T-helper 17 cell (primary cell): ENCODE results near the gene EHBP1. TPM values are rescaled to one million over a fixed set of nuclear protein-coding genes. Genes with fewer than 3 reads are reported as not detected.

ENCODE experiments used
- ATAC-seq: fragments of 150-1000 bp; cut with Tn5 transposase; 2 replicates; pipeline ENCODE4 v1.10.0; 2021; ENCODE audit warnings: mild to moderate bottlenecking, moderate library complexity
- DNase-seq, 3 donors: peaks; one replicate each; pipeline versions ENCODE4 v3.0.0 to v3.0.0-alpha.2; 2020 to 2021
- H3K9me3 ChIP-seq: one replicate; pipeline ENCODE4 v1.7.0; 2013; ENCODE audit warnings: low read length, mild to moderate bottlenecking; ENCODE audit not compliant: control insufficient read depth, poor library complexity, severe bottlenecking
- H3K27ac Mint-ChIP-seq: one replicate; pipeline ENCODE4 v1.8.0; 2022; ENCODE audit warnings: mild to moderate bottlenecking, moderate library complexity, mixed read lengths
- H3K27me3 Mint-ChIP-seq: one replicate; pipeline ENCODE4 v1.8.0; 2022; ENCODE audit warnings: mixed read lengths
- H3K36me3 Mint-ChIP-seq: one replicate; pipeline ENCODE4 v1.8.0; 2022; ENCODE audit warnings: low read depth, mixed read lengths
- H3K4me1 Mint-ChIP-seq: one replicate; pipeline ENCODE4 v1.8.0; 2022; ENCODE audit warnings: mild to moderate bottlenecking, mixed read lengths
- H3K4me3 Mint-ChIP-seq: one replicate; pipeline ENCODE4 v1.8.0; 2022; ENCODE audit warnings: mild to moderate bottlenecking, moderate library complexity, mixed read lengths
- total RNA-seq, 4 donors: library from RNA in 2 of 4; stranded (reverse) in 2 of 4; gene quantifications; one replicate each; pipeline ENCODE4 v1.2.3 and lab custom pipeline; 2022 to 2026

EHBP1 gene
- total RNA-seq, 2 donors from 2014 or later, result 24.5 to 28.2 TPM

GRCh38 chr2:62881162-62881795, 175.8 kb downstream of the EHBP1 start:
- Mint-ChIP-seq H3K27me3 (no peaks in the 10 kb centered on the region), H3K4me1 (no peaks in the 10 kb centered on the region), H3K27ac (no peak overlapping the region), H3K36me3 (peaks cover 7% of the 10 kb centered on the region), H3K4me3 (no peak overlapping the region)
- no peaks in the 10 kb centered on the region for H3K9me3 ChIP-seq
- DNase-seq, result no peak
- no peak for ATAC-seq

- Mint-ChIP-seq H3K4me3 (no peak overlapping the region), H3K36me3 (peaks cover 4% of the 10 kb centered on the region), H3K27ac (no peak overlapping the region)
These were observed 178.1 kb downstream of the EHBP1 start for GRCh38 chr2:62883629-62884028.

GRCh38 chr2:62884086-62884485, 178.6 kb downstream of the EHBP1 start:
- no peak overlapping the region for H3K27ac Mint-ChIP-seq
- no peaks in the 10 kb centered on the region for H3K9me3 ChIP-seq
- H3K4me3 Mint-ChIP-seq, result no peak overlapping the region
- H3K4me1 Mint-ChIP-seq, result no peaks in the 10 kb centered on the region
- peaks cover 4% of the 10 kb centered on the region for H3K36me3 Mint-ChIP-seq
- no peaks in the 10 kb centered on the region for H3K27me3 Mint-ChIP-seq
- ATAC-seq (no peak), DNase-seq (no peak)

More at GRCh38 chr2:62883629-62884028, 178.1 kb downstream of the EHBP1 start:
- no peak for DNase-seq
- Mint-ChIP-seq H3K27me3 (no peaks in the 10 kb centered on the region), H3K4me1 (no peaks in the 10 kb centered on the region)
- H3K9me3 ChIP-seq, result no peaks in the 10 kb centered on the region
- ATAC-seq, result no peak

GRCh38 chr2:62884514-62884913, 179.0 kb downstream of the EHBP1 start:
- no peak for ATAC-seq
- no peaks in the 10 kb centered on the region for H3K27me3 Mint-ChIP-seq
- H3K27ac Mint-ChIP-seq, result no peak overlapping the region
- DNase-seq, result no peak
- H3K4me1 Mint-ChIP-seq, result no peaks in the 10 kb centered on the region
- no peak overlapping the region for H3K4me3 Mint-ChIP-seq
- H3K9me3 ChIP-seq, result no peaks in the 10 kb centered on the region
- peaks cover 4% of the 10 kb centered on the region for H3K36me3 Mint-ChIP-seq

- DNase-seq (no peak), ATAC-seq (no peak)
- no peak overlapping the region for H3K4me3 Mint-ChIP-seq
- no peaks in the 10 kb centered on the region for H3K9me3 ChIP-seq
- H3K27me3 Mint-ChIP-seq, result no peaks in the 10 kb centered on the region
- H3K36me3 Mint-ChIP-seq, result no peaks in the 10 kb centered on the region
- H3K27ac Mint-ChIP-seq, result no peak overlapping the region
- H3K4me1 Mint-ChIP-seq, result no peaks in the 10 kb centered on the region
These were observed 189.6 kb downstream of the EHBP1 start for GRCh38 chr2:62894966-62895631.

DNA sequence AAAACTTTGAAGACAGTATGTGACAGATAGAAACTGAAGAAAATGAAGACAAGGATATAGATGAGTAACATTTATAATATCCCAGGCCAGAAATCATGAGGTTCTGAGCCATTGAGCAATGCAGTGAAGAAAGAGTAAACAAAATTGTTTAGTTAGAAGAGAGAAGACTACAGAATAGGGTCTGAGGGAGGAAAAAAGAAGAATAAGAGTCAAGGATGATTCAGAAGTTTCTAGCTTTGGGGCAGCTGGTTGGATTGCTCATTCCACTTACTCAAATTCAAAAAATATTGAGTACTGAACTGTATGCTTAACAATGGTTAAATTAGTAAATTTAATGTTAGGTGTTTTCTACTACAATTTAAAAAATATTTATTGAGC, 190.1 kb downstream of the EHBP1 start:
- ATAC-seq (no peak), DNase-seq (no peak)
- H3K4me3 Mint-ChIP-seq, result no peak overlapping the region
- H3K4me1 Mint-ChIP-seq, result no peaks in the 10 kb centered on the region
- H3K27me3 Mint-ChIP-seq, result no peaks in the 10 kb centered on the region
- H3K36me3 Mint-ChIP-seq, result no peaks in the 10 kb centered on the region
- H3K27ac Mint-ChIP-seq, result no peak overlapping the region
- H3K9me3 ChIP-seq, result no peaks in the 10 kb centered on the region

DNA sequence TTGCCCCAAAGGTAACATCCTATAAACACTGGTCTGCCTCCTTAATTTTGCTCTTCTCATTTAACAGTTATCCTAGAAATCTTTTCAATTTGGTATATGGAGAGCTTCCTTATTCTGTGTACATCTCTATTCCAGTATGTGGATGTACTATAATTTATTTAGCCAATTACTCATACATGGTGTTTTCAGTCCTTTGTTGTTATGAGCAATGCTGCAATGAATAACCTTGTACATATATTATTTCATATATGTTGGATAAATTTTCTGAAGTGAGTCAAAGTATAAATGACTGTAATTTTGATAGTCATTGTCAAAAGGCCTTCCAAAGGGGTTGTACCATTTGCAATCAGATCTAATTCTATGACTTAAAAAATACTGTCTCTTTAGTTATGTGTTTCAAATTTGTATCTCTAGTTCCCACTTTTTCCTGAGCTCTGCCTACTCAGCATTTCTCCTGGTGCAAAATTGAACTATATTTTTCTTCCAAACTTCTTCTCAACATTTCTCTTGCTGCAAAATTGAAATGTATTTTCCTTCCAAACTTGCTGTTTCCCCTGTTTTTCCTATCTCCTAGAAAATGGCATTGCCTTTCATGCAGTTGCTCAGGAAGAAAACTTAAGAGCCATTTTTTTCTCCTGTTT, 191.8 kb downstream of the EHBP1 start:
- Mint-ChIP-seq H3K4me3 (no peak overlapping the region), H3K4me1 (no peaks in the 10 kb centered on the region), H3K36me3 (no peaks in the 10 kb centered on the region), H3K27me3 (no peaks in the 10 kb centered on the region), H3K27ac (no peak overlapping the region)
- ATAC-seq (no peak), DNase-seq (no peak)
- no peaks in the 10 kb centered on the region for H3K9me3 ChIP-seq

DNA sequence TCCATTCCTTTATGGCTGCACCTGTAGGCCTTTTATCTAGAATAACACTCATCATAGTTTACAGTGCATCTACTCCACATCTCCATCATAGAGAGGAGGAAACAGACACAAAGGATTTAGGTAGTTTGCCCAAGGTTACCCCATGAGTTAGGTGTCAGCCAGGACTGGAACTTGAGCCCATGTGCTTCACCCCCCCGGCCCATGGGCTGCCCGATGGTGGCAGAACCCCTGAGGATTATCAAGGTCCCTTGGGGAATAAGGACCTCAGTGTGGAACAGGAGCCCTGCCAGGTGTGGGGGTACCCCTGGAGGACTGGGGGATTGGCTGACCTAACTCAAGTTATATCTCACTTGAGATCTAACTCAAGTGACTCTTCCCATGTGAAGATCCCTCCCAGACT, 198.8 kb downstream of the EHBP1 start:
- Mint-ChIP-seq H3K4me1 (no peaks in the 10 kb centered on the region), H3K27ac (no peak overlapping the region), H3K36me3 (no peaks in the 10 kb centered on the region), H3K27me3 (no peaks in the 10 kb centered on the region), H3K4me3 (no peak overlapping the region)
- ATAC-seq (no peak), DNase-seq (no peak)
- no peaks in the 10 kb centered on the region for H3K9me3 ChIP-seq

GRCh38 chr2:62908145-62908544, 202.6 kb downstream of the EHBP1 start:
- ATAC-seq (no peak), DNase-seq (no peak)
- Mint-ChIP-seq H3K27ac (no peak overlapping the region), H3K36me3 (no peaks in the 10 kb centered on the region), H3K4me3 (no peak overlapping the region), H3K4me1 (no peaks in the 10 kb centered on the region), H3K27me3 (no peaks in the 10 kb centered on the region)
- H3K9me3 ChIP-seq, result no peaks in the 10 kb centered on the region

- H3K4me1 Mint-ChIP-seq, result no peaks in the 10 kb centered on the region
- H3K4me3 Mint-ChIP-seq, result no peak overlapping the region
- no peaks in the 10 kb centered on the region for H3K9me3 ChIP-seq
- ATAC-seq, result no peak
- no peaks in the 10 kb centered on the region for H3K27me3 Mint-ChIP-seq
- no peak for DNase-seq
- no peak overlapping the region for H3K27ac Mint-ChIP-seq
- H3K36me3 Mint-ChIP-seq, result peaks cover 3% of the 10 kb centered on the region
These were observed 207.8 kb downstream of the EHBP1 start for GRCh38 chr2:62913311-62913710.

GRCh38 chr2:62919041-62919440, 213.5 kb downstream of the EHBP1 start:
- DNase-seq (no peak), ATAC-seq (no peak)
- Mint-ChIP-seq H3K4me3 (no peak overlapping the region), H3K36me3 (peaks cover 9% of the 10 kb centered on the region), H3K4me1 (no peaks in the 10 kb centered on the region), H3K27ac (no peak overlapping the region), H3K27me3 (no peaks in the 10 kb centered on the region)
- H3K9me3 ChIP-seq, result peaks cover 7% of the 10 kb centered on the region

- H3K36me3 Mint-ChIP-seq, result peaks cover 9% of the 10 kb centered on the region
These were observed 214.6 kb downstream of the EHBP1 start for GRCh38 chr2:62920070-62920469.

DNA sequence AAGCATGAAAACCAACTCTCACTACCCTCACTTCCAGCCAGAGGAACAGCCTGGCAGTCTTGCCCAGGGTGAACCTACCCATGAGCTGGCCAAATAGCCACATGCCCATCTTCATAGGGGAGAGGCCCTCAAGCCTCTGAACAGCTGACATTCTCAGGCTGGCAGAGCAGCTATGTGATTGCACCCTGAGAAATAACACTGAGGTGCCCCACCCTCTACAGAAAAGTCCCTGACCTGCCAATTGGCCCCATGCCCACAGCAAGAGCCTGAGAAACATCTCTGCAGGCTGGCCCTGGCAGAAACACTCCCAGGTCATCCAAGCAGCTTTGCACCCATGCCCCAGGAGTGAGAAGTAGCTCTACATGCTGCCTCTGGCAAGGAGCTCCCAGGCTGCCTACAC, 217.7 kb downstream of the EHBP1 start:
- ATAC-seq, result no peak
- H3K4me1 Mint-ChIP-seq, result no peaks in the 10 kb centered on the region
- H3K27me3 Mint-ChIP-seq, result no peaks in the 10 kb centered on the region
- no peak for DNase-seq
- H3K27ac Mint-ChIP-seq, result no peak overlapping the region
- no peak overlapping the region for H3K4me3 Mint-ChIP-seq
- peaks cover 7% of the 10 kb centered on the region for H3K9me3 ChIP-seq
- peaks cover 6% of the 10 kb centered on the region for H3K36me3 Mint-ChIP-seq

More at GRCh38 chr2:62920070-62920469, 214.6 kb downstream of the EHBP1 start:
- peaks cover 7% of the 10 kb centered on the region for H3K9me3 ChIP-seq
- no peaks in the 10 kb centered on the region for H3K27me3 Mint-ChIP-seq
- ATAC-seq (no peak), DNase-seq (no peak)
- no peak overlapping the region for H3K4me3 Mint-ChIP-seq
- no peak overlapping the region for H3K27ac Mint-ChIP-seq
- H3K4me1 Mint-ChIP-seq, result no peaks in the 10 kb centered on the region

- peaks cover 6% of the 10 kb centered on the region for H3K36me3 Mint-ChIP-seq
- H3K27ac Mint-ChIP-seq, result no peak overlapping the region
- H3K27me3 Mint-ChIP-seq, result no peaks in the 10 kb centered on the region
- peaks cover 5% of the 10 kb centered on the region for H3K9me3 ChIP-seq
- no peaks in the 10 kb centered on the region for H3K4me1 Mint-ChIP-seq
- ATAC-seq, result no peak
- H3K4me3 Mint-ChIP-seq, result no peak overlapping the region
- no peak for DNase-seq
These were observed 218.4 kb downstream of the EHBP1 start for GRCh38 chr2:62923881-62924280.
